Measurements from ENCODE around the gene CLTB. TPM values are rescaled to one million over a fixed set of nuclear protein-coding genes. Genes with fewer than 3 reads are reported as not detected.

Gene CLTB
- total and polyA plus RNA-seq, 2 of the 13 experiments (the other 11 are each of a cell fraction or from before 2014, with no cell fraction given): 23.3 to 33.8 TPM

- TF ChIP-seq ZNF660 (CRISPR knock-in tag; IDR thresholded peaks at IDR 0.05; ENCODE audit: borderline replicate concordance, low read depth) (no peak), XRCC5 (optimal IDR thresholded peaks at IDR 0.05; ENCODE audit: low read length) (peak; percentile 94), NFRKB (IDR thresholded peaks at IDR 0.05) (no peak; the same call in 1 of the 2 replicates), NR2F6 (IDR thresholded peaks at IDR 0.05) (peak; percentile 68; the same call in 1 of the 2 replicates), NR2F6 (CRISPR knock-in tag; IDR thresholded peaks at IDR 0.05) (peak; percentile 72; the same call in 1 of the 2 replicates), KDM1A (CRISPR knock-in tag; IDR thresholded peaks at IDR 0.05) (no peak), XBP1 (CRISPR knock-in tag; IDR thresholded peaks at IDR 0.05) (no peak), ZNF235 (CRISPR knock-in tag; IDR thresholded peaks at IDR 0.05; ENCODE audit: borderline replicate concordance) (no peak), HES4 (CRISPR knock-in tag; IDR thresholded peaks at IDR 0.05; ENCODE audit: borderline replicate concordance) (no peak), CREM (IDR thresholded peaks at IDR 0.05) (peak; percentile 95), CREM (CRISPR knock-in tag; IDR thresholded peaks at IDR 0.05) (no peak), ZNF326 (CRISPR knock-in tag; IDR thresholded peaks at IDR 0.05; ENCODE audit: borderline replicate concordance) (no peak), FOXA3 (CRISPR knock-in tag; IDR thresholded peaks at IDR 0.05) (peak; percentile 39; the same call in 1 of the 2 replicates), HNRNPUL1 (IDR thresholded peaks at IDR 0.05; ENCODE audit: low read depth, low read length) (no peak), ETS1 (CRISPR knock-in tag; IDR thresholded peaks at IDR 0.05) (no peak), JUN (CRISPR knock-in tag; IDR thresholded peaks at IDR 0.05) (no peak), ZSCAN5A (CRISPR knock-in tag; IDR thresholded peaks at IDR 0.05; ENCODE audit: borderline replicate concordance) (peak; percentile 49; the same call in 1 of the 2 replicates), HDAC6 (IDR thresholded peaks at IDR 0.05; ENCODE audit: low read depth, low read length) (no peak), TEAD2 (CRISPR knock-in tag; IDR thresholded peaks at IDR 0.05) (no peak), ZNF746 (CRISPR knock-in tag; IDR thresholded peaks at IDR 0.05) (peak; percentile 51), ZSCAN31 (CRISPR knock-in tag; IDR thresholded peaks at IDR 0.05; ENCODE audit: low read depth) (0 out of 2 replicates have a peak, but pooled peaks have one; percentile 55), HOXA3 (CRISPR knock-in tag; IDR thresholded peaks at IDR 0.05) (peak; percentile 52; the same call in 1 of the 2 replicates), ZFY (CRISPR knock-in tag; IDR thresholded peaks at IDR 0.05) (peak; percentile 84), CBX2 (IDR thresholded peaks at IDR 0.05; ENCODE audit: low read depth, low read length) (no peak), CBX2 (CRISPR knock-in tag; IDR thresholded peaks at IDR 0.05; ENCODE audit: low read depth) (no peak)
- TF ChIP-seq, protein P1, sequence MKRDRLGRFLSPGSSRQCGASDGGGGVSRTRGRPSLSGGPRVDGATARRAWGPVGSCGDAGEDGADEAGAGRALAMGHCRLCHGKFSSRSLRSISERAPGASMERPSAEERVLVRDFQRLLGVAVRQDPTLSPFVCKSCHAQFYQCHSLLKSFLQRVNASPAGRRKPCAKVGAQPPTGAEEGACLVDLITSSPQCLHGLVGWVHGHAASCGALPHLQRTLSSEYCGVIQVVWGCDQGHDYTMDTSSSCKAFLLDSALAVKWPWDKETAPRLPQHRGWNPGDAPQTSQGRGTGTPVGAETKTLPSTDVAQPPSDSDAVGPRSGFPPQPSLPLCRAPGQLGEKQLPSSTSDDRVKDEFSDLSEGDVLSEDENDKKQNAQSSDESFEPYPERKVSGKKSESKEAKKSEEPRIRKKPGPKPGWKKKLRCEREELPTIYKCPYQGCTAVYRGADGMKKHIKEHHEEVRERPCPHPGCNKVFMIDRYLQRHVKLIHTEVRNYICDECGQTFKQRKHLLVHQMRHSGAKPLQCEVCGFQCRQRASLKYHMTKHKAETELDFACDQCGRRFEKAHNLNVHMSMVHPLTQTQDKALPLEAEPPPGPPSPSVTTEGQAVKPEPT (CRISPR knock-in tag; IDR thresholded peaks at IDR 0.05; ENCODE audit: low read depth): peak; percentile 85
- TF ChIP-seq, protein P2, sequence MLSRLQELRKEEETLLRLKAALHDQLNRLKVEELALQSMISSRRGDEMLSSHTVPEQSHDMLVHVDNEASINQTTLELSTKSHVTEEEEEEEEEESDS (CRISPR knock-in tag; IDR thresholded peaks at IDR 0.05; ENCODE audit: borderline replicate concordance): no peak; the same call in 1 of the 2 replicates
Measured at GRCh38 chr5:176388444-176389134, 27.8 kb downstream of the CLTB start, which contains the start of the genes HIGD2A and NOP16 (continued).

Measured in HepG2 (cell line).